HCT116 (cell line): Measurements from ENCODE around the gene GPATCH8. TPM values are rescaled to one million over a fixed set of nuclear protein-coding genes. Genes with fewer than 3 reads are reported as not detected.

ENCODE experiments used
- ATAC-seq: fragments of 200-7000 bp; cut with Tn5 transposase; 2 replicates; pipeline ENCODE4 v1.9.1; 2020; ENCODE audit warnings: mild to moderate bottlenecking, moderate library complexity
- BruUV-seq: library from RNA; stranded (reverse); fragments of 400-500 nt; replicated peaks from 2 replicates; lab custom pipeline; 2021; lab: Mats Ljungman, UMichigan
- CTCF ChIA-PET: fragments of 300-600 bp; sonication (Branson Sonifier 250); formaldehyde crosslinking; loops from one replicate; lab custom pipeline; 2021; ENCODE audit warnings: antibody characterized with exemption; lab: Charles Lee
- POLR2A ChIA-PET: fragments of 300-600, 350-600 bp; sonication (Branson Sonifier 250); formaldehyde crosslinking; loops from one replicate; lab custom pipeline; 2021; ENCODE audit warnings: antibody characterized with exemption; lab: Charles Lee
- RAD21 ChIA-PET, 2 experiments: fragments of 300-600 bp; sonication (Branson Sonifier 250); formaldehyde crosslinking; loops; one replicate each; lab custom pipeline; 2023; ENCODE audit warnings: low total read pairs in 2 of 2; ENCODE audit not compliant: uncharacterized antibody in 2 of 2, unreplicated experiment in 2 of 2, low non-redundant PET in 1 of 2; lab: Charles Lee
- DNase-seq: peaks from one replicate; pipeline ENCODE4 v3.0.0-alpha.2; 2010; ENCODE audit warnings: low read depth, low spot score
- H2AFZ ChIP-seq: fragments of 200-600 bp; shearing (Covaris generic), sonication (generic); 2 replicates; pipeline ENCODE4 v1.6.1; 2017; ENCODE audit warnings: low read depth, mixed run types, mixed read lengths, antibody characterized with exemption, low read length; ENCODE audit not compliant: poor library complexity, severe bottlenecking
- H3K27ac ChIP-seq: 2 replicates; pipeline ENCODE4 v1.5.1; 2012; ENCODE audit warnings: low read depth, low read length
- H3K27me3 ChIP-seq: fragments of 200-600 bp; sonication (generic); 2 replicates; pipeline ENCODE4 v1.6.1; 2016; ENCODE audit warnings: mixed run types, low read length, mixed read lengths; ENCODE audit not compliant: insufficient read depth
- H3K36me3 ChIP-seq, 2 experiments: fragments of 200-500 bp in 1 of 2; fragments of 200-600 bp in 1 of 2; sonication (Bioruptor generic) in 1 of 2; sonication (generic) in 1 of 2; 2 replicates each; pipeline versions ENCODE4 v1.5.1 to v1.6.1; 2014 to 2016; ENCODE audit warnings: low read length in 2 of 2, inconsistent platforms in 1 of 2, mixed read lengths in 1 of 2, mixed run types in 1 of 2; ENCODE audit not compliant: insufficient read depth in 2 of 2, control insufficient read depth in 1 of 2
- H3K4me1 ChIP-seq, 2 experiments: fragments of 200-600 bp in 1 of 2; sonication (generic) in 1 of 2; 2 replicates each; pipeline versions ENCODE4 v1.5.1 to v1.6.1; 2012 to 2017; ENCODE audit warnings: low read length in 2 of 2, inconsistent platforms in 1 of 2, mild to moderate bottlenecking in 1 of 2, mixed read lengths in 1 of 2, mixed run types in 1 of 2, moderate library complexity in 1 of 2; ENCODE audit not compliant: insufficient read depth in 2 of 2, control insufficient read depth in 1 of 2
- H3K4me2 ChIP-seq: fragments of 200-600 bp; sonication (generic); 2 replicates; pipeline ENCODE4 v1.6.1; 2017; ENCODE audit warnings: mixed run types, low read length, mixed read lengths
- H3K4me3 ChIP-seq, 2 experiments: fragments of 200-600 bp in 1 of 2; sonication (generic) in 1 of 2; replicated peaks in 1 of 2; 2 replicates each; pipeline ENCODE4 v1.5.1; 2011 to 2016; ENCODE audit warnings: low read length in 2 of 2, control low read depth in 1 of 2, low read depth in 1 of 2, mild to moderate bottlenecking in 1 of 2, mixed read lengths in 1 of 2, mixed run types in 1 of 2
- H3K79me2 ChIP-seq: fragments of 200-600 bp; sonication (generic); 2 replicates; pipeline ENCODE4 v1.6.1; 2017; ENCODE audit warnings: mild to moderate bottlenecking, mixed run types, low read length, moderate library complexity, mixed read lengths; ENCODE audit not compliant: insufficient read depth
- H3K9ac ChIP-seq: fragments of 200-600 bp; sonication (generic); 2 replicates; pipeline ENCODE4 v1.6.1; 2016; ENCODE audit warnings: low read length, mixed read lengths
- H3K9me2 ChIP-seq: fragments of 200-600 bp; sonication (generic), shearing (Covaris generic); 2 replicates; pipeline ENCODE4 v1.6.1; 2017; ENCODE audit warnings: mixed run types, mild to moderate bottlenecking, moderate library complexity; ENCODE audit not compliant: insufficient read depth
- H3K9me3 ChIP-seq, 2 experiments: fragments of 200-500 bp in 1 of 2; fragments of 200-600 bp in 1 of 2; sonication (Bioruptor generic) in 1 of 2; sonication (generic) in 1 of 2; 2 replicates each; pipeline ENCODE4 v1.6.1; 2014 to 2017; ENCODE audit warnings: low read length in 2 of 2, mixed read lengths in 2 of 2, inconsistent platforms in 1 of 2, low read depth in 1 of 2, mild to moderate bottlenecking in 1 of 2, mixed run types in 1 of 2, moderate library complexity in 1 of 2; ENCODE audit not compliant: control insufficient read depth in 1 of 2, insufficient read depth in 1 of 2
- H4K20me1 ChIP-seq: fragments of 200-600 bp; sonication (generic), shearing (Covaris generic); 2 replicates; pipeline ENCODE4 v1.6.1; 2017; ENCODE audit warnings: mixed run types, mild to moderate bottlenecking, moderate library complexity; ENCODE audit not compliant: insufficient read depth
- CBX3 ChIP-seq: IDR thresholded peaks from 2 replicates; pipeline ENCODE4 v1.6.1; 2012; ENCODE audit warnings: low read depth
- CEBPB ChIP-seq: IDR thresholded peaks from 2 replicates; pipeline ENCODE4 v1.6.1; 2012; ENCODE audit warnings: low read depth
- CTCF ChIP-seq, 3 experiments: fragments of 200-600 bp in 1 of 3; sonication (generic) in 1 of 3; IDR thresholded peaks in 2 of 3; conservative IDR thresholded peaks in 1 of 3; 2 replicates each; pipeline ENCODE4 v1.5.1; 2012 to 2017; ENCODE audit warnings: low read depth in 2 of 3, low read length in 2 of 3, antibody characterized with exemption in 1 of 3, borderline replicate concordance in 1 of 3, control low read depth in 1 of 3, mild to moderate bottlenecking in 1 of 3, mixed read lengths in 1 of 3, mixed run types in 1 of 3, moderate library complexity in 1 of 3; ENCODE audit not compliant: insufficient read depth in 1 of 3
- EGR1 ChIP-seq: IDR thresholded peaks from 2 replicates; pipeline ENCODE4 v1.6.1; 2012; ENCODE audit warnings: low read depth
- EZH2 ChIP-seq: fragments of 200-600 bp; sonication (generic); IDR thresholded peaks from 2 replicates; pipeline ENCODE4 v1.6.1; 2017; ENCODE audit warnings: antibody characterized with exemption, mixed run types
- FOSL1 ChIP-seq: IDR thresholded peaks from 2 replicates; pipeline ENCODE4 v1.6.1; 2012; ENCODE audit warnings: low read depth
- POLR2A ChIP-seq: IDR thresholded peaks from 2 replicates; pipeline ENCODE4 v1.7.0; 2011; ENCODE audit warnings: borderline replicate concordance; ENCODE audit not compliant: insufficient read depth, insufficient read length; ENCODE audit errors: extremely low read depth
- RAD21 ChIP-seq: IDR thresholded peaks from 2 replicates; pipeline ENCODE4 v1.6.1; 2012; ENCODE audit warnings: low read depth, mild to moderate bottlenecking
- SP1 ChIP-seq: IDR thresholded peaks from 2 replicates; pipeline ENCODE4 v1.6.1; 2012; ENCODE audit warnings: low read depth
- SRF ChIP-seq: IDR thresholded peaks from 2 replicates; pipeline ENCODE4 v1.6.1; 2012; ENCODE audit warnings: low read depth
- TCF7L2 ChIP-seq: IDR thresholded peaks from 2 replicates; pipeline ENCODE4 v1.7.0; 2011; ENCODE audit warnings: borderline replicate concordance, inconsistent platforms; ENCODE audit not compliant: insufficient read depth, insufficient read length; ENCODE audit errors: extremely low read depth
- YY1 ChIP-seq: IDR thresholded peaks from 2 replicates; pipeline ENCODE4 v1.6.1; 2011; ENCODE audit warnings: low read length, low read depth, moderate library complexity, mild to moderate bottlenecking; ENCODE audit not compliant: insufficient replicate concordance; ENCODE audit errors: extremely low read depth
- ZBTB33 ChIP-seq: IDR thresholded peaks from 2 replicates; pipeline ENCODE4 v1.6.1; 2011; ENCODE audit warnings: mild to moderate bottlenecking, low read length, moderate library complexity; ENCODE audit not compliant: insufficient replicate concordance; ENCODE audit errors: extremely low read depth
- ZFX ChIP-seq: fragments of 450-650 bp; IDR thresholded peaks from 2 replicates; pipeline ENCODE4 v1.6.1; 2017
- ZNF274 ChIP-seq: fragments of 200-500 bp; sonication (Bioruptor generic); IDR thresholded peaks from 2 replicates; pipeline ENCODE4 v1.6.1; 2014; ENCODE audit warnings: mild to moderate bottlenecking, low read depth, low read length, inconsistent platforms
- intact Hi-C: fragments of 100-400 bp; cut with micrococcal nuclease; formaldehyde crosslinking; loops from 2 replicates; pipeline ENCODE4 v1.10.0; 2022
- total RNA-seq: library from RNA; stranded (reverse); gene quantifications from one replicate; pipeline ENCODE4 v1.2.1, GENCODE V29; 2021; ENCODE audit not compliant: unreplicated experiment

GPATCH8 gene
- total RNA-seq, 1 experiment from 2014 or later: 28.7 TPM

- ChIA-PET RAD21 (no interaction called here), POLR2A (no interaction called here), CTCF (no interaction called here)
- no peak for TF ChIP-seq SRF
- no peak for TF ChIP-seq CEBPB
- no peak for TF ChIP-seq YY1
- no peak for TF ChIP-seq EGR1
- TF ChIP-seq SP1: no peak
- no peak for TF ChIP-seq POLR2A
- TF ChIP-seq FOSL1: no peak
- TF ChIP-seq RAD21: no peak
- TF ChIP-seq ZFX: no peak
- H3K9me2 ChIP-seq: no peaks in the 10 kb centered on the region
- intact Hi-C loops: no loop called here
- H3K27me3 ChIP-seq: no peaks in the 10 kb centered on the region
- H2AFZ ChIP-seq: no peak overlapping the region
- no peak overlapping the region for H3K4me2 ChIP-seq
- BruUV-seq: no TSS peak
- ATAC-seq (no peak), DNase-seq (no peak)
- no peaks in the 10 kb centered on the region for H3K79me2 ChIP-seq
- H3K9me3 ChIP-seq: no peaks in the 10 kb centered on the region
- no peak overlapping the region for H3K27ac ChIP-seq
- no peak overlapping the region for H3K9ac ChIP-seq
- no peak overlapping the region for H3K4me3 ChIP-seq
- no peaks in the 10 kb centered on the region for H3K36me3 ChIP-seq
- peaks cover 4 to 18% of the 10 kb centered on the region in 2 experiments; a peak in 3 of 4 replicates for H3K4me1 ChIP-seq
- no peaks in the 10 kb centered on the region for H4K20me1 ChIP-seq
Measured at GRCh38 chr17:44387804-44388203, 115.4 kb downstream of the GPATCH8 start.

GRCh38 chr17:44386182-44386525 lies 117.1 kb downstream of the GPATCH8 start:
- ChIA-PET CTCF (interaction anchor here (0.9 kb wide), 1 partner anchor 40 kb away, joined by 3 read pairs; no protein-coding TSS in a partner anchor), RAD21 (no interaction called here), POLR2A (interaction anchor here (1.5 kb wide), 1 partner anchor 8 kb away, joined by 7 read pairs; no protein-coding TSS in a partner anchor)
- peak overlapping the region; percentile 98 for H3K4me2 ChIP-seq
- peaks cover 4 to 18% of the 10 kb centered on the region in 2 experiments; a peak in 3 of 4 replicates for H3K4me1 ChIP-seq
- peak overlapping the region; percentile 57 to 67; a peak in 2 of 4 replicates for H3K4me3 ChIP-seq
- intact Hi-C loops: no loop called here
- ATAC-seq (no peak), DNase-seq (no peak)
- H4K20me1 ChIP-seq: no peaks in the 10 kb centered on the region
- no peaks in the 10 kb centered on the region for H3K9me3 ChIP-seq
- H2AFZ ChIP-seq: no peak overlapping the region
- H3K79me2 ChIP-seq: no peaks in the 10 kb centered on the region
- H3K27me3 ChIP-seq: no peaks in the 10 kb centered on the region
- BruUV-seq: no TSS peak
- no peaks in the 10 kb centered on the region for H3K9me2 ChIP-seq
- H3K9ac ChIP-seq: peak overlapping the region; percentile 77
- no peaks in the 10 kb centered on the region for H3K36me3 ChIP-seq
- no peak overlapping the region; the same call in 1 of the 2 replicates for H3K27ac ChIP-seq
- TF ChIP-seq ZNF274 (no peak), CBX3 (no peak), ZBTB33 (no peak), SP1 (no peak), EZH2 (no peak), TCF7L2 (no peak), POLR2A (no peak), CTCF (IDR thresholded peaks at IDR 0.05 in 2 of 3, conservative IDR thresholded peaks at IDR 0.05 in 1 of 3; ENCODE audit: borderline replicate concordance in 1 of 3, insufficient read depth in 1 of 3, low read depth in 2 of 3, low read length in 2 of 3) (no peak)
